ENCODE data around the gene SCP2.

SCP2 gene

GRCh38 chr1:53080769-53081168 is 153.7 kb downstream of the SCP2 start:
- no peak for TF ChIP-seq REST (IDR thresholded peaks at IDR 0.05; ENCODE audit: insufficient read depth in 1 of 2, low read depth in 2 of 2, low read length in 2 of 2)
- no peak for TF ChIP-seq SIN3A (IDR thresholded peaks at IDR 0.05; ENCODE audit: borderline replicate concordance, insufficient read depth, low read length)
- TF ChIP-seq FOXP2 (optimal IDR thresholded peaks at IDR 0.05; ENCODE audit: borderline replicate concordance, extremely low read depth, extremely low read length, insufficient read depth), result no peak
- TF ChIP-seq TAF1 (IDR thresholded peaks at IDR 0.05; ENCODE audit: borderline replicate concordance, insufficient read depth, low read length), result no peak
- TF ChIP-seq POLR2AphosphoS5 (IDR thresholded peaks at IDR 0.05; ENCODE audit: low read depth, low read length), result no peak

- TF ChIP-seq FOXP2 (optimal IDR thresholded peaks at IDR 0.05; ENCODE audit: borderline replicate concordance, extremely low read depth, extremely low read length, insufficient read depth) (no peak), TAF1 (IDR thresholded peaks at IDR 0.05; ENCODE audit: borderline replicate concordance, insufficient read depth, low read length) (no peak), REST (IDR thresholded peaks at IDR 0.05; ENCODE audit: insufficient read depth in 1 of 2, low read depth in 2 of 2, low read length in 2 of 2) (no peak), SIN3A (IDR thresholded peaks at IDR 0.05; ENCODE audit: borderline replicate concordance, insufficient read depth, low read length) (no peak), POLR2AphosphoS5 (IDR thresholded peaks at IDR 0.05; ENCODE audit: low read depth, low read length) (no peak)
These were observed 154.4 kb downstream of the SCP2 start for GRCh38 chr1:53081384-53082066.

DNA sequence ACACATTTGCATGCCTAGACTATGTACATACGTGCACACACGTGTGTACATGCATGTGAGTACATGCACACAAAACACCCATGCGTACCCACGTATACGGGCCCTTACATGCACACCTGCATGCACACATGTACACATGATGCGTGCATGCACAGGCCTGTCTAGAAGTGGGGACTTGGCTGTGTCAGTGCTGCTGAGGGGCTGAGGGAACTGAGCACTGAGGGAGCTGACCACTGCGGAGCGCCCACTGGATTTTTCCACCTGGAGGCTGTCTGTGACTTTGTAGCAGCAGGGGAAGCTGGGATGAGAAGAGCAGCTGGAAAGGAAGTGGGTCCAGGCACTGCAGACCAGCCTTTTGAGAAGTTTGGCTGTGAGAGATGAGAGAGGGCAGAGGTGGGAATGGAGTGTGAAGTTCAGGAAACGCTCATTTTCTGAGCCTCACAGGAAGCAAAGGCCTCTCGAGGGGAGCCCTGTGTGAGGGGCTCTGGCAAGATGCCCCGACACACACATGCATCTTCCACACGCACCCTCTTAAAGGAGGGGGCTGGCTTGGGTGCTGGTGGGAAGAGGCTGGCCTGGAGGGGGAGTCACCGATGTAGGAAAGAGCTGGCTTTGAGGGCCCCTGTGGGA is 155.9 kb downstream of the SCP2 start:
- no peak for TF ChIP-seq TAF1 (IDR thresholded peaks at IDR 0.05; ENCODE audit: borderline replicate concordance, insufficient read depth, low read length)
- no peak for TF ChIP-seq FOXP2 (optimal IDR thresholded peaks at IDR 0.05; ENCODE audit: borderline replicate concordance, extremely low read depth, extremely low read length, insufficient read depth)

GRCh38 chr1:53083636-53084588 is 156.8 kb downstream of the SCP2 start:
- no peak for TF ChIP-seq TAF1 (IDR thresholded peaks at IDR 0.05; ENCODE audit: borderline replicate concordance, insufficient read depth, low read length)
- TF ChIP-seq POLR2AphosphoS5 (IDR thresholded peaks at IDR 0.05; ENCODE audit: low read depth, low read length), result no peak
- no peak for TF ChIP-seq REST (IDR thresholded peaks at IDR 0.05; ENCODE audit: insufficient read depth in 1 of 2, low read depth in 2 of 2, low read length in 2 of 2)
- TF ChIP-seq SIN3A (IDR thresholded peaks at IDR 0.05; ENCODE audit: borderline replicate concordance, insufficient read depth, low read length), result no peak
- no peak for TF ChIP-seq FOXP2 (optimal IDR thresholded peaks at IDR 0.05; ENCODE audit: borderline replicate concordance, extremely low read depth, extremely low read length, insufficient read depth)

DNA sequence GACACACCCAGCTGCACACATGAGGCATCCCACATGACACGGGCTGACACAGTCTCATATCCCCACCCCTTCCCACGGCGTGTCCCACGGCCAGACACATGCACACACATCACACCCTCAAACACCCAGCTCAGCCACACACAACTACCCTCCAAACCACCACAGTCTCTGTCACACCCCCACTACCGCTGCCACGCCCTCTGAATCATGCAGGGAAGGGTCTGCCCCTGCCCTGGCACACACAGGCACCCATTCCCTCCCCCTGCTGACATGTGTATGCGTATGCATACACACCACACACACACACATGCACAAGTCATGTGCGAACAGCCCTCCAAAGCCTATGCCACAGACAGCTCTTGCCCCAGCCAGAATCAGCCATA is 157.5 kb downstream of the SCP2 start:
- TF ChIP-seq FOXP2 (optimal IDR thresholded peaks at IDR 0.05; ENCODE audit: borderline replicate concordance, extremely low read depth, extremely low read length, insufficient read depth), result no peak
- TF ChIP-seq POLR2AphosphoS5 (IDR thresholded peaks at IDR 0.05; ENCODE audit: low read depth, low read length), result no peak
- no peak for TF ChIP-seq REST (IDR thresholded peaks at IDR 0.05; ENCODE audit: insufficient read depth in 1 of 2, low read depth in 2 of 2, low read length in 2 of 2)
- TF ChIP-seq SIN3A (IDR thresholded peaks at IDR 0.05; ENCODE audit: borderline replicate concordance, insufficient read depth, low read length), result no peak
- TF ChIP-seq TAF1 (IDR thresholded peaks at IDR 0.05; ENCODE audit: borderline replicate concordance, insufficient read depth, low read length), result no peak
